Measurements from ENCODE around the gene TPD52L1.

DNA sequence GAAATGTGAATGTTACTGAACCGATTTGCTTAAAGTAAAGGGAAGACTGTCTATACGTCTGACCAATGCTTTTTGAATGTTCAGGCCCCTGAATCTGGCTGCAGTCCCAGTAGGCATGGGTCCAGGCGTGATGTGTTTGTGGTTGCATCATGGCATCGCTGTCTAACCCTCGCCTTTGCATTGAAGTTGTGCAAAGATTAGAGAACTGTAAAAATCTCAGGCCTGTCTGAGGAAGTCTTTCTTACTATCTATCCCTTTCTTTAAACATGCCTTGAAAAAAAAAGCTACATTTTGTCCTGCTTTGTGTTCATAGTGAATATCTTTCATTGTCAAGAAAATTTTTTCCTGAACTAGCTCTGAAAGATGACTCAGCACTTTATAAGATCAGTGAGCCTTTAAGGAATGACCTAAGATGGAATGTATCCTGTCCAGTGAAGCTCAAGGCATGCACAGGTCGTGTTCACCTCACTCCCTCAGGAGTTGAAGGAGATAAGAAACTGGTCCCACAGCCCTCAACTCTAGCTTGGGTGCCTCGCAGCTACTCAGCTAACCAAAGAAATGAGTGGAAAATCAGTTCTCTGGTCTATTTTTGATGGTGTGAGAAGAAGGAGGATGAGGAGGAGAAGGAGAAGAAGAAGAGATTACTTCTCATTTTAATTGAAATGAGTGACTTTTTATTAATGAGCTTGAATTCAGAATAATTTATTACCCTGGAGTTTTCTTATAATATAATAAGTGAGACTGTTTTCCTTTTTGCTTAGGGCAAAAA lies 48.6 kb downstream of the TPD52L1 start:
- TF ChIP-seq, protein P1, sequence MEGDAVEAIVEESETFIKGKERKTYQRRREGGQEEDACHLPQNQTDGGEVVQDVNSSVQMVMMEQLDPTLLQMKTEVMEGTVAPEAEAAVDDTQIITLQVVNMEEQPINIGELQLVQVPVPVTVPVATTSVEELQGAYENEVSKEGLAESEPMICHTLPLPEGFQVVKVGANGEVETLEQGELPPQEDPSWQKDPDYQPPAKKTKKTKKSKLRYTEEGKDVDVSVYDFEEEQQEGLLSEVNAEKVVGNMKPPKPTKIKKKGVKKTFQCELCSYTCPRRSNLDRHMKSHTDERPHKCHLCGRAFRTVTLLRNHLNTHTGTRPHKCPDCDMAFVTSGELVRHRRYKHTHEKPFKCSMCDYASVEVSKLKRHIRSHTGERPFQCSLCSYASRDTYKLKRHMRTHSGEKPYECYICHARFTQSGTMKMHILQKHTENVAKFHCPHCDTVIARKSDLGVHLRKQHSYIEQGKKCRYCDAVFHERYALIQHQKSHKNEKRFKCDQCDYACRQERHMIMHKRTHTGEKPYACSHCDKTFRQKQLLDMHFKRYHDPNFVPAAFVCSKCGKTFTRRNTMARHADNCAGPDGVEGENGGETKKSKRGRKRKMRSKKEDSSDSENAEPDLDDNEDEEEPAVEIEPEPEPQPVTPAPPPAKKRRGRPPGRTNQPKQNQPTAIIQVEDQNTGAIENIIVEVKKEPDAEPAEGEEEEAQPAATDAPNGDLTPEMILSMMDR (IDR thresholded peaks at IDR 0.05), result no peak
- no peak for TF ChIP-seq POLR2A (IDR thresholded peaks at IDR 0.05)

Measured in right lobe of liver (tissue), 4 donors.